Prostate gland (tissue), 2 donors: ENCODE measurements around the gene GALP.

Experiments used
- POLR2A ChIP-seq: fragments of 450-650 bp; IDR thresholded peaks from one replicate; pipeline ENCODE4 v1.6.1; 2016; ENCODE audit warnings: antibody characterized with exemption, mild to moderate bottlenecking
- TF ChIP-seq, protein P1 (sequence below), 4 experiments: fragments of 200-600 bp in 2 of 4; fragments of 450-650 bp in 2 of 4; sonication (generic) in 2 of 4; IDR thresholded peaks; 1 replicate in 3 of 4; 2 replicates in 1 of 4; pipeline ENCODE4 v1.5.1; 2016 to 2019; ENCODE audit warnings: antibody characterized with exemption in 4 of 4, mild to moderate bottlenecking in 2 of 4, moderate library complexity in 2 of 4

DNA sequence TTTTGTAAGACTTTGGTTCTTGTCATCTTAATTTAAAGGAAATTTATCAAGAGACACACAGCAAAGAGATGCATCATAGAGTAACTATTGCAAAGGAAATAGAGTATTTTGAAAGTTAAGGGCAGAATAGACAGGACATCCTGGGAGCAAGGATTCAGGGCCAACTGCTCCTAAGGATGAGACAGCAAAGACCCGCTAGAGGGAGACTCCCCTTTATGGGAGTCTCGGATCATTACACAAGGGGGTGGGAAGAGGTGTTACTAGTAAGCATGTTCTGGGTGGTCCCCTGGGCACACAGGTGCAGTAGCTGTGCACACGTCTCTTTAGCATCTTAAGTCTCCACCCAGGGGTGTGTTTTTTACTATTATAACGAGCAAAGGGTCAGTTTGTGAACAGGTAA lies 35.9 kb downstream of the GALP start:
- no peak for TF ChIP-seq POLR2A
- TF ChIP-seq, protein P1, sequence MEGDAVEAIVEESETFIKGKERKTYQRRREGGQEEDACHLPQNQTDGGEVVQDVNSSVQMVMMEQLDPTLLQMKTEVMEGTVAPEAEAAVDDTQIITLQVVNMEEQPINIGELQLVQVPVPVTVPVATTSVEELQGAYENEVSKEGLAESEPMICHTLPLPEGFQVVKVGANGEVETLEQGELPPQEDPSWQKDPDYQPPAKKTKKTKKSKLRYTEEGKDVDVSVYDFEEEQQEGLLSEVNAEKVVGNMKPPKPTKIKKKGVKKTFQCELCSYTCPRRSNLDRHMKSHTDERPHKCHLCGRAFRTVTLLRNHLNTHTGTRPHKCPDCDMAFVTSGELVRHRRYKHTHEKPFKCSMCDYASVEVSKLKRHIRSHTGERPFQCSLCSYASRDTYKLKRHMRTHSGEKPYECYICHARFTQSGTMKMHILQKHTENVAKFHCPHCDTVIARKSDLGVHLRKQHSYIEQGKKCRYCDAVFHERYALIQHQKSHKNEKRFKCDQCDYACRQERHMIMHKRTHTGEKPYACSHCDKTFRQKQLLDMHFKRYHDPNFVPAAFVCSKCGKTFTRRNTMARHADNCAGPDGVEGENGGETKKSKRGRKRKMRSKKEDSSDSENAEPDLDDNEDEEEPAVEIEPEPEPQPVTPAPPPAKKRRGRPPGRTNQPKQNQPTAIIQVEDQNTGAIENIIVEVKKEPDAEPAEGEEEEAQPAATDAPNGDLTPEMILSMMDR (IDR thresholded peaks at IDR 0.05), result no peak
